Fibroblast of skin of left quadriceps (primary cell): Measurements from ENCODE around the gene EHMT2.
"Not testable (repeated sequence)": the region's sequence is repeated elsewhere in the genome, so short reads cannot be mapped to it uniquely, and the experiment has no call there.

ENCODE experiments used
- DNase-seq, 2 experiments: peaks; one replicate each; pipeline ENCODE4 v3.0.0-alpha.2; 2013; ENCODE audit warnings: low read depth in 2 of 2

The EHMT2 gene

GRCh38 chr6:31915351-31915750, 17.9 kb upstream of the EHMT2 start:
- DNase-seq = no peak

- no peak for DNase-seq
These were observed 14.5 kb upstream of the EHMT2 start for GRCh38 chr6:31911826-31912585.

- not testable (repeated sequence) for DNase-seq
These were observed 11.8 kb upstream of the EHMT2 start for GRCh38 chr6:31909298-31909697.

- DNase-seq = no peak
These were observed 11.3 kb upstream of the EHMT2 start for GRCh38 chr6:31908791-31909190.

GRCh38 chr6:31908255-31908654, 10.8 kb upstream of the EHMT2 start:
- DNase-seq = not testable (repeated sequence)

GRCh38 chr6:31907158-31907813, 9.8 kb upstream of the EHMT2 start:
- DNase-seq = peak; percentile 53 to 56

- not testable (repeated sequence) for DNase-seq
These were observed 9.2 kb upstream of the EHMT2 start for GRCh38 chr6:31906727-31907126.

GRCh38 chr6:31906122-31906521, 8.6 kb upstream of the EHMT2 start:
- no peak for DNase-seq

- DNase-seq = no peak
These were observed 7.5 kb upstream of the EHMT2 start for GRCh38 chr6:31905041-31905440.

GRCh38 chr6:31903957-31904356, 6.5 kb upstream of the EHMT2 start:
- DNase-seq = no peak

- DNase-seq = peak; percentile 95 to 96
These were observed 4.6 kb upstream of the EHMT2 start, which contains the start of gene ZBTB12 for GRCh38 chr6:31901953-31902643. Gene ZBTB12 (minus strand): TSS chr6:31902086. CDS start chr6:31901305, 781 bp downstream.

GRCh38 chr6:31901415-31901952, 4.0 kb upstream of the EHMT2 start:
- DNase-seq = no peak

- DNase-seq = no peak
These were observed 3.5 kb upstream of the EHMT2 start for GRCh38 chr6:31900917-31901414.

- no peak for DNase-seq
These were observed 2.6 kb upstream of the EHMT2 start for GRCh38 chr6:31899882-31900722.

- DNase-seq = no peak
These were observed 1.7 kb upstream of the EHMT2 start for GRCh38 chr6:31899215-31899614.

- DNase-seq = no peak
These were observed 999 bp upstream of the EHMT2 start for GRCh38 chr6:31898383-31899011.

- no peak for DNase-seq
These were observed 464 bp downstream of the EHMT2 start for GRCh38 chr6:31896856-31897611.

GRCh38 chr6:31896493-31896855, 1.0 kb downstream of the EHMT2 start:
- DNase-seq = no peak

- DNase-seq = no peak
These were observed 4.7 kb downstream of the EHMT2 start for GRCh38 chr6:31892821-31893220.

- no peak for DNase-seq
These were observed 8.0 kb downstream of the EHMT2 start for GRCh38 chr6:31889331-31889972.
